NB4 (cell line): ENCODE measurements around the gene HDAC1.
"Not testable (repeated sequence)": the region's sequence is repeated elsewhere in the genome, so short reads cannot be mapped to it uniquely, and the experiment has no call there.

Experiments
- DNase-seq: peaks from one replicate; pipeline ENCODE4 v3.0.0; 2010; ENCODE audit warnings: low read depth
- H3K4me3 ChIP-seq: one replicate; pipeline ENCODE4 v1.5.1; 2011; ENCODE audit warnings: mild to moderate bottlenecking, low read depth, low read length, moderate library complexity
- MYC ChIP-seq: IDR thresholded peaks from 2 replicates; pipeline ENCODE4 v1.6.1; 2011; ENCODE audit warnings: low read depth, low read length
- POLR2A ChIP-seq: IDR thresholded peaks from 2 replicates; pipeline ENCODE4 v1.6.1; 2011; ENCODE audit warnings: mild to moderate bottlenecking; ENCODE audit not compliant: insufficient read length; ENCODE audit errors: extremely low read depth
- TF ChIP-seq, protein P1 (sequence below): IDR thresholded peaks from one replicate; pipeline ENCODE4 v1.5.1; 2012; ENCODE audit warnings: low read depth, low read length
- TF ChIP-seq, protein P2 (sequence below): IDR thresholded peaks from 2 replicates; pipeline ENCODE4 v1.6.1; 2011; ENCODE audit warnings: low read depth, low read length

Gene HDAC1

DNA sequence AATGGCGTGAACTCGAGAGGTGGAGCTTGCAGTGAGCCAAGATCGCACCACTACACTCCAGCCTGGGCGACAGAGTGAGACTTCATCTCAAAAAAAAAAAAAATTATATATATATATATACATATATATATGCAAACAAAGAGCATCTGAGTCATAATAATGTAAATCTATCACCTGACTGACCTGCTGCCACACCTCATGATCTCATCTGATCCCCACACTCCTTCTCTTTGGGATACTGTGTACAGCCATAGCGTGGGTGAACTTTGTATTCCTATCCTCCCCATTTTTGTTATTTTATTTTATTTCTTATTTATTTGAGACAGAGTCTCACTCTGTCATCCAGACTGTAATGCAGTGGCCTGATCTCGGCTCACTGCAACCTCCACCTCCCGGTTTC, 2.6 kb upstream of the HDAC1 start:
- no peak for DNase-seq
- H3K4me3 ChIP-seq, result no peak overlapping the region
- TF ChIP-seq, protein P1, sequence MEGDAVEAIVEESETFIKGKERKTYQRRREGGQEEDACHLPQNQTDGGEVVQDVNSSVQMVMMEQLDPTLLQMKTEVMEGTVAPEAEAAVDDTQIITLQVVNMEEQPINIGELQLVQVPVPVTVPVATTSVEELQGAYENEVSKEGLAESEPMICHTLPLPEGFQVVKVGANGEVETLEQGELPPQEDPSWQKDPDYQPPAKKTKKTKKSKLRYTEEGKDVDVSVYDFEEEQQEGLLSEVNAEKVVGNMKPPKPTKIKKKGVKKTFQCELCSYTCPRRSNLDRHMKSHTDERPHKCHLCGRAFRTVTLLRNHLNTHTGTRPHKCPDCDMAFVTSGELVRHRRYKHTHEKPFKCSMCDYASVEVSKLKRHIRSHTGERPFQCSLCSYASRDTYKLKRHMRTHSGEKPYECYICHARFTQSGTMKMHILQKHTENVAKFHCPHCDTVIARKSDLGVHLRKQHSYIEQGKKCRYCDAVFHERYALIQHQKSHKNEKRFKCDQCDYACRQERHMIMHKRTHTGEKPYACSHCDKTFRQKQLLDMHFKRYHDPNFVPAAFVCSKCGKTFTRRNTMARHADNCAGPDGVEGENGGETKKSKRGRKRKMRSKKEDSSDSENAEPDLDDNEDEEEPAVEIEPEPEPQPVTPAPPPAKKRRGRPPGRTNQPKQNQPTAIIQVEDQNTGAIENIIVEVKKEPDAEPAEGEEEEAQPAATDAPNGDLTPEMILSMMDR, result no peak

DNA sequence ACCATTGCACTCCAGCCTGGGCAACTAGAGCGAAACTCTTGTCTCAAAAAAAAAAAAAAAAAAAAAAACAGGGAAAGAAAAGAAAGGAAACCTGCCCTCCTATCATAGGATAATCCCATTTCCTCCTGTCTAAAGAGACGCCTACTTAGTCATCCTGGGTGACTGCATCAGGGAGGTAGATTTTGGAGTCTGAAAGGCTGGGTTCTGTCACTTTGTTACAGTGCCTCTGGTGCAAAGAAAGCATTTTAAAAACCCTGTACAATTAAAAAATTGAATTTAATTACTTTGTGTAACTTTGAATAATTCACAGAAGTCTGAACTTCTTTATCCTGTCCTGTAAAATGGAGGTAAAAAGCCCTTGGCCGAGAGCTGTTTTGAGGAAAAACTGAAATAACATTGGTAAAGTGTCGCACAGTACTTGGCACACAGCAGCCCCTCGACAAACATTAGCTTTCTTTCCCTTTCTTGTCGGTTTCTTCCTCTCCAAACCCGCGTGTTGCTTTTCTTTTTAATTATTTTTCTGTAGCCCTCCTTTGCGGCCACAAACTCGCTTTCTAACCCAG, 657 bp upstream of the HDAC1 start:
- H3K4me3 ChIP-seq, result peak overlapping the region; percentile 60
- TF ChIP-seq POLR2A (no peak), MYC (no peak)
- TF ChIP-seq, protein P2, sequence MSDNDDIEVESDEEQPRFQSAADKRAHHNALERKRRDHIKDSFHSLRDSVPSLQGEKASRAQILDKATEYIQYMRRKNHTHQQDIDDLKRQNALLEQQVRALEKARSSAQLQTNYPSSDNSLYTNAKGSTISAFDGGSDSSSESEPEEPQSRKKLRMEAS, result no peak
- TF ChIP-seq, protein P1, result no peak
- DNase-seq, result peak; percentile 24

DNA sequence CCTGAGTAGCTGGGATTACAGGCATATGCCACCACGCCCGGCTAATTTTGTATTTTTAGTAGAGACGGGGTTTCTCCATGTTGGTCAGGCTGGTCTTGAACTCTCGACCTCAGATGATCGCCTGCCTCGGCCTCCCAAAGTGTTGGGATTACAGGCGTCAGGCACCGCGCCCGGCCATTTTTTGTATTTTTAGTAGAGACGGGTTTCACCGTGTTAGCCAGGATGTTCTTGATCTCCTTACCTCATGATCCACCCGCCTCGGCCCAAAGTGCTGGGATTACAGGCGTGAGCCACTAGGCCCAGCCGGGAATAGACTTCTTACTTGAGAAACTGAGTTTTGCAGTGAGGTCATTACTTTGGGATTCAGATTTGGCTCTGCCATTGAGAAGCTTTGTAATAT, 6.3 kb downstream of the HDAC1 start:
- not testable (repeated sequence) for DNase-seq, H3K4me3 ChIP-seq

DNA sequence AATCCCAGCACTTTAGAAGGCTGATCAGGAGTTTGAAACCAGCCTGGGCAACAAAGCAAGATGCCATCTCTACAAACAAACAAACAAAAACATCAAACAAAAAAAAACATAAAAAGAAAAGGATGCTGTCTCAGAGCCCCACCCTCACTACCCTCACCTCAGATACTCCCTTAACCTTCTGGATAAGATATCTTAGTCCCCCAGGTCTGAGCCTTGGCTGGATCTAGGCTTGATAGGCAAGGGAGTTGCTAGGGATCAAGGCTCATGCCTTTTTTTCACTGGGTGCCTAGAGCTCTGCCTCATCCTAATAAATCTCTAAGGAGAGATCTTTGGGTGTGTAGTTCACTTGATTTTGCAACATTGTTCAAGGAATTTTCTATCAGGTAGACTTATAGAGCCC, 7.4 kb downstream of the HDAC1 start:
- no peak overlapping the region for H3K4me3 ChIP-seq
- TF ChIP-seq POLR2A (no peak), MYC (no peak)
- TF ChIP-seq, protein P2, result no peak
- TF ChIP-seq, protein P1, result no peak
- no peak for DNase-seq

DNA sequence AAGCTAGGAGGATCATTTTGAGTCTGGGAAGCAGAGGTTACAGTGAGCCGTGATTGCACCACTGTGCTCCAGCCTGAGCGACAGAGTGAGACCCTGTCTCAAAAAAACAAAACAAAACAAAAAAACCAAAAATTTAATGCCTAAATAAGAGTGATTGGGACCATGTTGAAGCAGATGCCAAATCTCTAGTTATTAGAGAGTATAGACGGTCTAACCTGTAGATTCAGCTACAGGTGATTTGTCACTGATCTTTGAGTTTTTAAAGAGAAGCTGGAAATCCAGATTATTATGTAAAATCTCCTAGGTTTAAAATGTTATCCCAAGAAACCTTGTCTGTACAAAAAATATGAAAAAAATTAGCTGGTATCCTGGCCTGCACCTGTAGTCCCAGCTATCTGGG, 11.5 kb downstream of the HDAC1 start:
- H3K4me3 ChIP-seq, result no peak overlapping the region
- TF ChIP-seq, protein P1, result no peak
- TF ChIP-seq MYC (no peak), POLR2A (no peak)
- TF ChIP-seq, protein P2, result no peak
- DNase-seq, result no peak

DNA sequence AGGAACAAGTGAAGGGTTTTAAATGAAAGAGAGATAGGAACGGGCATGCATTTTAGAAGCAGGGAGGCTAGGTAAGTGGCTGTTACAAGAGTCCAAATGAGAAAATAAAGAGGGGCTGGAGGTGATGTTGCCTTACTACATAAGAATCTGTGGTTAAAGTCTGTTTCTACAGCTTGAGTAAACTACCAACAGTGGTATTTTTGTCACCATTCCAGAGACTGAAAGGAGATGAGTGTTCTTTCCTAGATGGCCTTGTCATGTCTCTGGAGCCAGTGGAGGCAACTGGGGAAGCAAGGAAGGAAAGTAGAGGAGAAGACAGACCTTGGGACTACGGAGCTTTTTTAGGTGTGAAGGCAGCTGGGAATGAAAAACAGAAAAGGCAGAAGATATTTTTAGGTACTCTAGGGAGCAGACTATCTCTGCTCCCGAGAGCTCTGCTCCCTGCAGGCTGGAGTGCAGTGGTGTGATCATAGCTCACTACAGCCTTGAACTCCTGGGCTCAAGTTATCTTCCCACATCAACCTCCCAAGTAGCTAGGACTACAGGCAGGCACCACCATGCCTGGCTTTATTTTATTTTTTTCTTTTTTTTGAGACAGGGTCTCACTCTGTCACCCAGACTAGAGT, 12.2 kb downstream of the HDAC1 start:
- TF ChIP-seq, protein P2, result no peak
- no peak for TF ChIP-seq MYC
- TF ChIP-seq POLR2A, result no peak
- TF ChIP-seq, protein P1, result no peak

DNA sequence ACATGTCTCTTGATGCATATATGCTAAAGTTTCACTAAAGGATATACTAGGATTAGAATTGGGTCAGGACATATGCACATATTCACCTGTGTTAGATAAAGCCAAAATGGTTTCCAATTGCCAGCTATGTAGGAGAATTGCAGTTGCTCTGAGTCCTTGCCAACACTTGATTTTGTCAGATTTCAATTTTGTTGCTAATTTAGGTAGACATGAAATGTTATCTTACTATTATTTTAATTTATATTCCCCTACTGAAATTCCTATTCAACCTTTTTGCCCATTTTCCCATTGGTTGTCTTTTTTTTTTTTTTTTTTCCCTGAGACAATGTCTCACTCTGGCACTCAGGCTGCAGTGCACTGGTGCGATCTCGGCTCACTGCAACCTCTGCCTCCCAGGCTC, 13.4 kb downstream of the HDAC1 start:
- no peak for DNase-seq
- no peak for TF ChIP-seq MYC
- TF ChIP-seq, protein P2, result no peak
- TF ChIP-seq POLR2A, result no peak
- TF ChIP-seq, protein P1, result no peak
- no peak overlapping the region for H3K4me3 ChIP-seq

More for the DNA sequence above, 12.2 kb downstream of the HDAC1 start:
- H3K4me3 ChIP-seq, result no peak overlapping the region
- no peak for DNase-seq
